Stimulated activated CD4-positive, alpha-beta T cell treated with anti-CD3 and anti-CD28 coated beads, Interleukin-1b, Interleukin-23, amount 100 ng/mL, for 48 hours (primary cell): ENCODE data around the gene NTRK3.
"Not testable (repeated sequence)": the region's sequence is repeated elsewhere in the genome, so short reads cannot be mapped to it uniquely, and the experiment has no call there.

ENCODE experiments used
- DNase-seq: peaks from one replicate; pipeline ENCODE4 v3.0.0-alpha.2; 2020

NTRK3 gene

DNA sequence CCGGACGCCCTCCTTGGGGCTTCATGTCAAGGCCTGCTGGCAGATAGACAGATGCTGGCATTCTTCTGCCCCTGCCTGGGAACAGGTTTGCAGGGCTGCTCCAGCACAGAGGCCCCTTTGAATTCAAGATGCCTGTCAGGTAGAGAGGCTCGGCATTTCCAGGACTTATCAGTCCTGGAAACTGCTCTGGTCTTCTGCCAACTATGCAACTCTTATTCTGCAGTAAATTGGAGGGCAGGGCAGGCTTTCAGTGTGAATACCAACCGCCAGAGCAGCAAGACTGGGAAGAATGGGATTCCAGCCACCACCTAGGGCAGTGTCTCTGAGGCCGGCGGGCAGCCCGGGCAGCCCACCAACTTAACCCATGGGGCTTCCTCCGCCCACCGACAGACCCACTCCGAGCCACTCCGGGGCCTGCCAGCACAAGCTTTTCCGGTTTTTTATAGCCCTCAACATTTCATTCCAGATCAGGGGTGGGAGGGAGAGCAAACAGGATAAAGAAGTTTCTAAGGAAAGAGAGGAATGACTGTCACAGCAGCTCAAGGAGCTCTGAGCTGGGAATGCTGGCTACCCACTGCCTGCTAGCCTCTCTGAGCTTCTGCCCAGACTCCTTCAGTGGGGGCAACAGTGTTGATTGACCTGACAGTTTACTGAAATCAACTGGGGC lies 140.9 kb downstream of the NTRK3 start:
- DNase-seq: no peak

- no peak for DNase-seq
Measured at GRCh38 chr15:88113613-88114308, 142.8 kb downstream of the NTRK3 start.

GRCh38 chr15:88108991-88109390 lies 147.5 kb downstream of the NTRK3 start:
- no peak for DNase-seq

DNA sequence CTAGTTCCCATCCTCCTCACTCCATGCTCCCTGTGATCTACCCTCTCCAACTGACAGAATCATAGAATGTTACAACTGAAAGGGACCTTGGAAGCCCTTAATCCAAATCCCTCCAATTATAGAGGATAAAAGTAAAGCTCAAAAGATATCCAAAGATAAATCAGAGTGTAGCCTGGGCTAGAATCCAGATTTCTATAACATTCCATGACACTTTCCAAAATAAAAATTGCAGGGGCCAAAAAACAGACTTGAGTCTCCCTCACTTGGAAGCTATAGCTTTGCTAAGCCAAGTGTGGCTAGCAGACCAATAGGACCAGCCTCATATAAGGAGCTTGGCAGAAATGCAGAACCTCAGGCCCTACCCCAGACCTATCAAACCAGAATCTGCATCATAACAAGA lies 148.1 kb downstream of the NTRK3 start:
- no peak for DNase-seq

- no peak for DNase-seq
Measured at GRCh38 chr15:88106074-88106473, 150.5 kb downstream of the NTRK3 start.

DNA sequence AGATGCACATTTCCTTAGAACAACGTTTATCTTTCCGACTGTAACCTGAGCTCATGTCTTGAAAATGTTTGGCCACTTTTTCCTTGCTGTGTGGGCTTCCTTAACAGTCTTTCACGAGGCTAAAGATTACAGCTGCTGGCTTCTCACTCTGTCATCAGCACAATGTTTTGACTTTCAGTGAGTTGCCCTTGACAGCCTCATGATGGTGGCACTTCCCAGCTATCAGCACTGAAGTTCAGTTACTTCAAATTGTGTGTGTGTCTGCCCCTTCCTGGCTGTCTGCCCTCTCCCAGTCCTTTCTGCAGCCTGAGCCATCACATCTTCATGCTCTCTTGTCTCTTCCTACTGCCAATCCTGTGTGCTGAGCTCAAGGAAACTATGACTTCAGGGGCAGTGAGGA lies 152.2 kb downstream of the NTRK3 start:
- DNase-seq: no peak

- no peak for DNase-seq
Measured at GRCh38 chr15:88100181-88100580, 156.4 kb downstream of the NTRK3 start.

GRCh38 chr15:88098361-88098760 lies 158.2 kb downstream of the NTRK3 start:
- DNase-seq: no peak

GRCh38 chr15:88091444-88092016 lies 165.0 kb downstream of the NTRK3 start:
- DNase-seq: no peak

DNA sequence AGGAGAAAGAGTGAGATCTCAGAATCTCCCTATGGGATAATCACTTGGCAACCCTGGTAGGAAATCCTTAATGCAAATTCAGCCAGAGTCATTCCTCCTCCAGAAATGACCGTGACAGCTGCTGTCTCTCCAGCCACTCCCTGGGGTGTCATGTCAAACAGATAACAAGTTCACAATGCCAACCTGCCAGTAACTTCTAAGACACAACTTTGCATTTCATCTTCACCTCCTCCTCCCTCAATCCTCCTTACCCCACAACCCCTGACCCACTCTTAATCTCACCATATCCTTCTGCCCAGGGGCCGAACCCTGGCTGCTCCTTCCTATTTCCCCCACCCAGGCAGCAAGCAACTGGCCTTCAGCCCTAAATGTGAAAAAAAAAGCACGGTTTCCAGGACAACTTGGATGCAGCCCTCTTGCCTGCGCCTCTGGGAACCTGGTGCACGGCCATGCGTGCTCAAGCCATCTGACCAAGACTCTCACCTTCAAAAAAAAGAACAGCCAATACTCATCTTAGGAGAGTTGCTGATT lies 166.0 kb downstream of the NTRK3 start:
- DNase-seq: no peak

GRCh38 chr15:88089731-88090130 lies 166.8 kb downstream of the NTRK3 start:
- DNase-seq: no peak

- no peak for DNase-seq
Measured at GRCh38 chr15:88089024-88089620, 167.4 kb downstream of the NTRK3 start.

- DNase-seq: no peak
Measured at GRCh38 chr15:88083811-88084760, 172.5 kb downstream of the NTRK3 start.

GRCh38 chr15:88080616-88081015 lies 175.9 kb downstream of the NTRK3 start:
- DNase-seq: no peak

DNA sequence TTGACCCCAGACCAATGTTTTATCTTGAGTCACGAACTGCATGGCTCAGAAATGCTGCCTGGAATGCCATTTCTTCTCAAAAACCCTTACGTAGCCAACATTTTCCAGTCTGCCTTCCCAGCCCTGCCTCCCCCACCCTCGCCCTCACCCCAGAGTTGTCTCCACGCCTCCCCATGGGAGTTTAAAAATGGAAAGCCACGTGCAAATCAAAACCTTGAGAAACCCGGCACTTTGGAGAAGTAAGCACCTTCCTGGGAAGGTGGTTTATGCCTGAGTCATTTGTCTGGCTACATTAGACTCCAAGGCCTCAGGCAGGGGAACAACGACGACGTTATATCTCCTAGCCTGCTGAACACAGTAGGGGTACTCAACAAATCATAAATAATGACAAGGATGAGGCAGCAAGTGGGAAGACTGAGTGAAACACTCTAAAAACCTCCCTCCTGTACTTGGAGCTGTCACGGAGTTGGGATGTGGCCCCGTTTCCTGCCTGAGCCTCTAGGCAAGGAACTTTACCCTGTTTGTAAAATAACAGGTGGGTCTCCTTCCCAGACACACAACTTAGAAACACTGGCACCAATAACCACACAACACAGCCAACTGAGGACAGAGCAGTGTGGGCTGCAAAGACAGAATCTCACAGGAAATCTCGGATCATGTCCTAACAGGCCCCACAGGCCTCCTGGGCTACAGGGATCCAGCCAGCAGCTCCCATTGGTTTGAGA lies 179.1 kb downstream of the NTRK3 start:
- DNase-seq: no peak

DNA sequence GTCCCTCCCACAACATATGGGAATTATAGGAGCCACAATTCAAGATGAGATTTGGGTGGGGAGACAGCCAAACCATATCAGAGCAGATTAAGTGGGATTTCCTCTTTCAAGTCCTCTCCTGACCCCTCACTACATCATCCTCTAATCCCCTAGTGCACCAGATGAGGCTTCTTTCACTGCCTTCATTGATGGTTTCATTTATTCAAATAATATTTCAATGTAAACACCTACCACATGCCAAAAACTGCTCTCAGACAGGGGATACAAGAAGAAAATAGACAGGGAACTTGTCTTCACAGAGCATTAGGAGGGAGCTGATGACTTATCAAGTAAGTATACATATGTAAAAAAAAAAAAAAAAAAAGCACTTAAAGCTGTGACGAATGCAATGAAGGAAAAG lies 180.2 kb downstream of the NTRK3 start:
- DNase-seq: no peak

- no peak for DNase-seq
Measured at GRCh38 chr15:88075102-88075501, 181.4 kb downstream of the NTRK3 start.

- DNase-seq: no peak
Measured at GRCh38 chr15:88074386-88074785, 182.2 kb downstream of the NTRK3 start.

- DNase-seq: no peak
Measured at GRCh38 chr15:88073391-88073691, 183.2 kb downstream of the NTRK3 start.

- no peak for DNase-seq
Measured at GRCh38 chr15:88072598-88073390, 183.7 kb downstream of the NTRK3 start.

DNA sequence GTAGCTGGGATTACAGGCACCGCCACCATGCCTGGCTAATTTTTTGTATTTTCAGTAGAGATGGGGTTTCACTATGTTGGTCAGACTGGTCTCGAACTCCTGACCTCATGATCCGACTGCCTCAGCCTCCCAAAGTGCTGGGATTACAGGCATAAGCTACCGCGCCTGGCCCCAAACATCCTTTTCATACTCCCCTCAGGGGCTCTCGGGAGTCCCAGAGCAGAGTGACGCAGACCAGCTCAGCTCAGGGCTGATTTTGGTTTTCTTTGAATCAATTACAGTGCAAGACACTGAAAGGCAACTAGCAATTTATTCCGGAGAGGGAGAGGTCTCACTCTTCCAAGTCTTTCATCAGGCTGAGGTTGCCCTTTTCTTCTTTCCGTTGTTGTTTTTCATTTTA lies 184.4 kb downstream of the NTRK3 start:
- not testable (repeated sequence) for DNase-seq
